Measurements from ENCODE around the gene PKD1L1. TPM values are rescaled to one million over a fixed set of nuclear protein-coding genes. Genes with fewer than 3 reads are reported as not detected.

Gene PKD1L1
- total and polyA plus RNA-seq, 2 donors (not counting 1 experiment from before 2014, with no cell fraction given) = 0.59 to 0.70 TPM

- peaks cover 0 to 4% (median 0%) of the 10 kb centered on the region in 3 donors for H3K9me3 ChIP-seq (ENCODE audit: control extremely low read depth in 1 of 3, control insufficient read depth in 2 of 3, insufficient read depth in 1 of 3, low read length in 2 of 3)
- 20% methylated on average over 1 of the region's 2 CpGs for whole genome bisulfite sequencing (ENCODE audit: insufficient coverage)
- no peak overlapping the region for H3K4me3 ChIP-seq (ENCODE audit: control extremely low read depth in 1 of 5, extremely low read depth in 1 of 5, insufficient read depth in 1 of 5, low read depth in 2 of 5, low read length in 4 of 5)
- ATAC-seq (ENCODE audit: low read depth) (no peak), DNase-seq (no peak)
- no peak for TF ChIP-seq EZH2 (IDR thresholded peaks at IDR 0.05; ENCODE audit: borderline replicate concordance, insufficient read depth, low read depth, low read length, poor library complexity, severe bottlenecking)
- TF ChIP-seq, protein P1, sequence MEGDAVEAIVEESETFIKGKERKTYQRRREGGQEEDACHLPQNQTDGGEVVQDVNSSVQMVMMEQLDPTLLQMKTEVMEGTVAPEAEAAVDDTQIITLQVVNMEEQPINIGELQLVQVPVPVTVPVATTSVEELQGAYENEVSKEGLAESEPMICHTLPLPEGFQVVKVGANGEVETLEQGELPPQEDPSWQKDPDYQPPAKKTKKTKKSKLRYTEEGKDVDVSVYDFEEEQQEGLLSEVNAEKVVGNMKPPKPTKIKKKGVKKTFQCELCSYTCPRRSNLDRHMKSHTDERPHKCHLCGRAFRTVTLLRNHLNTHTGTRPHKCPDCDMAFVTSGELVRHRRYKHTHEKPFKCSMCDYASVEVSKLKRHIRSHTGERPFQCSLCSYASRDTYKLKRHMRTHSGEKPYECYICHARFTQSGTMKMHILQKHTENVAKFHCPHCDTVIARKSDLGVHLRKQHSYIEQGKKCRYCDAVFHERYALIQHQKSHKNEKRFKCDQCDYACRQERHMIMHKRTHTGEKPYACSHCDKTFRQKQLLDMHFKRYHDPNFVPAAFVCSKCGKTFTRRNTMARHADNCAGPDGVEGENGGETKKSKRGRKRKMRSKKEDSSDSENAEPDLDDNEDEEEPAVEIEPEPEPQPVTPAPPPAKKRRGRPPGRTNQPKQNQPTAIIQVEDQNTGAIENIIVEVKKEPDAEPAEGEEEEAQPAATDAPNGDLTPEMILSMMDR (IDR thresholded peaks at IDR 0.05) = no peak
- H3K36me3 ChIP-seq (replicated peaks in 1 of 2; ENCODE audit: control extremely low read depth in 1 of 2, control insufficient read depth in 1 of 2, extremely low read depth in 1 of 2, insufficient read depth in 2 of 2, low read length in 1 of 2) = no peaks in the 10 kb centered on the region
- ChIA-PET CTCF (no interaction called here), POLR2A (no interaction called here)
- H3K27me3 Mint-ChIP-seq = no peaks in the 10 kb centered on the region
- peaks cover 4 to 6% of the 10 kb centered on the region in 2 donors for H3K4me1 ChIP-seq (ENCODE audit: control insufficient read depth in 2 of 2, insufficient read depth in 2 of 2, low read length in 2 of 2)
- H3K9me3 Mint-ChIP-seq (ENCODE audit: insufficient read depth) = peaks cover 2% of the 10 kb centered on the region
- no peaks in the 10 kb centered on the region for H3K27me3 ChIP-seq (replicated peaks in 1 of 4; ENCODE audit: control extremely low read depth in 1 of 4, control insufficient read depth in 3 of 4, insufficient read depth in 4 of 4, low read length in 3 of 4)
- no peak overlapping the region for H3K9ac ChIP-seq (ENCODE audit: low read length)
- no peak overlapping the region for H3K4me2 ChIP-seq (replicated peaks; ENCODE audit: low read depth, low read length, poor library complexity, severe bottlenecking)
- H3K4me3 Mint-ChIP-seq = no peak overlapping the region
- H3K27ac ChIP-seq (ENCODE audit: low read length in 2 of 2) = no peak overlapping the region
- intact Hi-C loops (cut with micrococcal nuclease) = no loop called here
- no peaks in the 10 kb centered on the region for H4K20me1 ChIP-seq (ENCODE audit: control insufficient read depth, insufficient read depth, low read length, poor library complexity, severe bottlenecking)
- no peak overlapping the region for H3K27ac Mint-ChIP-seq
- H3K79me2 ChIP-seq (ENCODE audit: control insufficient read depth, insufficient read depth, low read length) = no peaks in the 10 kb centered on the region
- no peak overlapping the region for H2AFZ ChIP-seq (ENCODE audit: insufficient read depth, low read depth, low read length, poor library complexity, severe bottlenecking)
- peaks cover 5% of the 10 kb centered on the region for H3K4me1 Mint-ChIP-seq
These were observed 173.0 kb downstream of the PKD1L1 start for GRCh38 chr7:47775238-47775637.

GRCh38 chr7:47772492-47772891 is 175.8 kb downstream of the PKD1L1 start:
- Mint-ChIP-seq H3K9me3 (ENCODE audit: insufficient read depth) (peaks cover under 1% of the 10 kb centered on the region), H3K4me1 (peaks cover 8% of the 10 kb centered on the region), H3K27me3 (no peaks in the 10 kb centered on the region), H3K27ac (no peak overlapping the region), H3K4me3 (no peak overlapping the region)
- H3K9ac ChIP-seq (ENCODE audit: low read length) = no peak overlapping the region
- no peak for TF ChIP-seq EZH2 (IDR thresholded peaks at IDR 0.05; ENCODE audit: borderline replicate concordance, insufficient read depth, low read depth, low read length, poor library complexity, severe bottlenecking)
- TF ChIP-seq, protein P1 (IDR thresholded peaks at IDR 0.05) = no peak
- no peaks in the 10 kb centered on the region for H3K79me2 ChIP-seq (ENCODE audit: control insufficient read depth, insufficient read depth, low read length)
- ATAC-seq (ENCODE audit: low read depth) = no peak
- CTCF ChIA-PET = no interaction called here
- no peak overlapping the region for H3K4me3 ChIP-seq (ENCODE audit: control extremely low read depth in 1 of 5, extremely low read depth in 1 of 5, insufficient read depth in 1 of 5, low read depth in 2 of 5, low read length in 4 of 5)
- H3K27ac ChIP-seq (ENCODE audit: low read length in 2 of 2) = no peak overlapping the region
- no peaks in the 10 kb centered on the region for H4K20me1 ChIP-seq (ENCODE audit: control insufficient read depth, insufficient read depth, low read length, poor library complexity, severe bottlenecking)
- no peaks in the 10 kb centered on the region for H3K27me3 ChIP-seq (replicated peaks in 1 of 4; ENCODE audit: control extremely low read depth in 1 of 4, control insufficient read depth in 3 of 4, insufficient read depth in 4 of 4, low read length in 3 of 4)
- no peak overlapping the region for H2AFZ ChIP-seq (ENCODE audit: insufficient read depth, low read depth, low read length, poor library complexity, severe bottlenecking)
- 80% methylated on average over 1 of the region's 4 CpGs for WGBS (ENCODE audit: insufficient coverage)
- peaks cover 4 to 6% of the 10 kb centered on the region in 2 donors for H3K4me1 ChIP-seq (ENCODE audit: control insufficient read depth in 2 of 2, insufficient read depth in 2 of 2, low read length in 2 of 2)
- intact Hi-C loops (cut with micrococcal nuclease) = no loop called here
- H3K36me3 ChIP-seq (replicated peaks in 1 of 2; ENCODE audit: control extremely low read depth in 1 of 2, control insufficient read depth in 1 of 2, extremely low read depth in 1 of 2, insufficient read depth in 2 of 2, low read length in 1 of 2) = no peaks in the 10 kb centered on the region
- H3K9me3 ChIP-seq (ENCODE audit: control extremely low read depth in 1 of 3, control insufficient read depth in 2 of 3, insufficient read depth in 1 of 3, low read length in 2 of 3) = peaks cover 0 to 2% (median 0%) of the 10 kb centered on the region in 3 donors
- POLR2A ChIA-PET = no interaction called here
- no peak for DNase-seq
- no peak overlapping the region for H3K4me2 ChIP-seq (replicated peaks; ENCODE audit: low read depth, low read length, poor library complexity, severe bottlenecking)

All from B cell (primary cell).